ENCODE results near the gene SCAND1. TPM values are rescaled to one million over a fixed set of nuclear protein-coding genes. Genes with fewer than 3 reads are reported as not detected.

SCAND1 gene
- total and polyA plus RNA-seq, 9 of the 15 experiments (the other 6 are each of a cell fraction or from before 2014, with no cell fraction given), result 0.08 to 94.0 (median 5.8) TPM

GRCh38 chr20:35994994-35995453, 40.7 kb upstream of the SCAND1 start:
- no peak overlapping the region for H3K9ac ChIP-seq (ENCODE audit: insufficient read depth in 1 of 2, low read depth in 2 of 2, low read length in 2 of 2)
- no peaks in the 10 kb centered on the region for H3K79me2 ChIP-seq (ENCODE audit: control insufficient read depth, insufficient read depth, low read length)
- H3K9me1 ChIP-seq (ENCODE audit: control insufficient read depth, insufficient read depth, low read length), result no peaks in the 10 kb centered on the region
- DNase-seq (ENCODE audit: extremely low read depth in 1 of 4, low spot score in 3 of 4) (peak; percentile 67 to 90 (median 73)), FAIRE-seq (peak; percentile 74), ATAC-seq (peak; percentile 97)
- peaks cover 0 to 11% of the 10 kb centered on the region in 2 experiments; a peak in 4 of 5 replicates for H3K4me1 ChIP-seq (replicated peaks in 1 of 2; ENCODE audit: control insufficient read depth in 2 of 2, insufficient read depth in 2 of 2, low read length in 2 of 2)
- CTCF ChIA-PET (ENCODE audit: low intra/inter-chr PET ratio), result interaction anchor here (0.5 to 7.9 kb wide), 6 partner anchors 89 to 208 kb away, joined by 3 to 205 read pairs (median 4); no protein-coding TSS in a partner anchor
- H3K27me3 ChIP-seq (ENCODE audit: control insufficient read depth in 2 of 2, insufficient read depth in 2 of 2, low read length in 2 of 2), result no peaks in the 10 kb centered on the region; a peak in 1 of 5 replicates
- no peak overlapping the region for H3K4me2 ChIP-seq (ENCODE audit: insufficient read depth, low read length)
- 4% methylated on average over 6 of the region's 6 CpGs for WGBS (ENCODE audit: insufficient coverage, low coverage, missing lambda C conversion rate)
- H2AFZ ChIP-seq (ENCODE audit: low read depth, low read length), result no peak overlapping the region
- no peaks in the 10 kb centered on the region for H3K9me3 ChIP-seq (replicated peaks; ENCODE audit: control insufficient read depth, insufficient read depth, low read depth, low read length)
- POLR2A ChIA-PET, result interaction anchor here (0.6 to 3.2 kb wide), 4 partner anchors 11 to 251 kb away, joined by 3 to 13 read pairs (median 4); no protein-coding TSS in a partner anchor
- no peaks in the 10 kb centered on the region for H4K20me1 ChIP-seq (replicated peaks; ENCODE audit: control insufficient read depth, insufficient read depth, low read length)
- in situ Hi-C loops (cut with MboI) (loop anchor here (5.0 to 25.0 kb wide), 2 partner anchors 142 to 442 kb away; no protein-coding TSS in a partner anchor), intact Hi-C loops (cut with micrococcal nuclease) (loop anchor here (1.0 to 5.0 kb wide), 3 partner anchors 57 to 442 kb away; no protein-coding TSS in a partner anchor)
- H3K27ac ChIP-seq (ENCODE audit: extremely low read depth, low read depth, low read length), result no peak overlapping the region
- H3K36me3 ChIP-seq (ENCODE audit: control insufficient read depth, insufficient read depth, low read length), result no peaks in the 10 kb centered on the region
- BruUV-seq (replicated peaks), result no TSS peak
- no peak overlapping the region for H3K4me3 ChIP-seq
- TF ChIP-seq JUN (IDR thresholded peaks at IDR 0.05; ENCODE audit: borderline replicate concordance, low read depth, low read length), result 0 out of 2 replicates have a peak, but pooled peaks have one; percentile 21
- TF ChIP-seq JUN (CRISPR knock-in tag; IDR thresholded peaks at IDR 0.05; ENCODE audit: borderline replicate concordance), result no peak
- TF ChIP-seq, protein P1, sequence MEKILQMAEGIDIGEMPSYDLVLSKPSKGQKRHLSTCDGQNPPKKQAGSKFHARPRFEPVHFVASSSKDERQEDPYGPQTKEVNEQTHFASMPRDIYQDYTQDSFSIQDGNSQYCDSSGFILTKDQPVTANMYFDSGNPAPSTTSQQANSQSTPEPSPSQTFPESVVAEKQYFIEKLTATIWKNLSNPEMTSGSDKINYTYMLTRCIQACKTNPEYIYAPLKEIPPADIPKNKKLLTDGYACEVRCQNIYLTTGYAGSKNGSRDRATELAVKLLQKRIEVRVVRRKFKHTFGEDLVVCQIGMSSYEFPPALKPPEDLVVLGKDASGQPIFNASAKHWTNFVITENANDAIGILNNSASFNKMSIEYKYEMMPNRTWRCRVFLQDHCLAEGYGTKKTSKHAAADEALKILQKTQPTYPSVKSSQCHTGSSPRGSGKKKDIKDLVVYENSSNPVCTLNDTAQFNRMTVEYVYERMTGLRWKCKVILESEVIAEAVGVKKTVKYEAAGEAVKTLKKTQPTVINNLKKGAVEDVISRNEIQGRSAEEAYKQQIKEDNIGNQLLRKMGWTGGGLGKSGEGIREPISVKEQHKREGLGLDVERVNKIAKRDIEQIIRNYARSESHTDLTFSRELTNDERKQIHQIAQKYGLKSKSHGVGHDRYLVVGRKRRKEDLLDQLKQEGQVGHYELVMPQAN (IDR thresholded peaks at IDR 0.05; ENCODE audit: borderline replicate concordance), result no peak
- TF ChIP-seq SRSF3 (IDR thresholded peaks at IDR 0.05; ENCODE audit: insufficient read depth, low read length), result no peak
- no peak for TF ChIP-seq KDM2B (CRISPR knock-in tag; IDR thresholded peaks at IDR 0.05)
- TF ChIP-seq DEAF1 (CRISPR knock-in tag; IDR thresholded peaks at IDR 0.05), result peak; percentile 85
- no peak for TF ChIP-seq SMAD2 (IDR thresholded peaks at IDR 0.05; ENCODE audit: low read depth, low read length)
- no peak for TF ChIP-seq NFXL1 (CRISPR knock-in tag; IDR thresholded peaks at IDR 0.05)
- 0 out of 2 replicates have a peak, but pooled peaks have one; percentile 22 for TF ChIP-seq DPF2 (IDR thresholded peaks at IDR 0.05)
- no peak for TF ChIP-seq SAFB2 (IDR thresholded peaks at IDR 0.05; ENCODE audit: borderline replicate concordance, low read depth, low read length, severe bottlenecking)
- no peak for TF ChIP-seq CCNT2 (IDR thresholded peaks at IDR 0.05; ENCODE audit: borderline replicate concordance, extremely low read depth, insufficient read length, low read depth, low read length)
- no peak for TF ChIP-seq AFF1 (IDR thresholded peaks at IDR 0.05; ENCODE audit: low read depth in 1 of 2, partially characterized antibody in 2 of 2)
- TF ChIP-seq SETDB1 (IDR thresholded peaks at IDR 0.05; ENCODE audit: low read length), result no peak

Measured in K562 (cell line).